K562 treated with DMSO at 1 percent for 24 hours (cell line): ENCODE measurements around the gene POM121L12. TPM values are rescaled to one million over a fixed set of nuclear protein-coding genes. Genes with fewer than 3 reads are reported as not detected.

Source experiments
- total RNA-seq: library from RNA; unstranded; fragments of 300-600 nt; gene quantifications from 2 replicates; pipeline ENCODE4 v1.2.3, GENCODE V29; 2022; ENCODE audit warnings: low read depth; ENCODE audit not compliant: insufficient read depth

The POM121L12 gene
- not detected in 2 replicates for total RNA-seq

DNA sequence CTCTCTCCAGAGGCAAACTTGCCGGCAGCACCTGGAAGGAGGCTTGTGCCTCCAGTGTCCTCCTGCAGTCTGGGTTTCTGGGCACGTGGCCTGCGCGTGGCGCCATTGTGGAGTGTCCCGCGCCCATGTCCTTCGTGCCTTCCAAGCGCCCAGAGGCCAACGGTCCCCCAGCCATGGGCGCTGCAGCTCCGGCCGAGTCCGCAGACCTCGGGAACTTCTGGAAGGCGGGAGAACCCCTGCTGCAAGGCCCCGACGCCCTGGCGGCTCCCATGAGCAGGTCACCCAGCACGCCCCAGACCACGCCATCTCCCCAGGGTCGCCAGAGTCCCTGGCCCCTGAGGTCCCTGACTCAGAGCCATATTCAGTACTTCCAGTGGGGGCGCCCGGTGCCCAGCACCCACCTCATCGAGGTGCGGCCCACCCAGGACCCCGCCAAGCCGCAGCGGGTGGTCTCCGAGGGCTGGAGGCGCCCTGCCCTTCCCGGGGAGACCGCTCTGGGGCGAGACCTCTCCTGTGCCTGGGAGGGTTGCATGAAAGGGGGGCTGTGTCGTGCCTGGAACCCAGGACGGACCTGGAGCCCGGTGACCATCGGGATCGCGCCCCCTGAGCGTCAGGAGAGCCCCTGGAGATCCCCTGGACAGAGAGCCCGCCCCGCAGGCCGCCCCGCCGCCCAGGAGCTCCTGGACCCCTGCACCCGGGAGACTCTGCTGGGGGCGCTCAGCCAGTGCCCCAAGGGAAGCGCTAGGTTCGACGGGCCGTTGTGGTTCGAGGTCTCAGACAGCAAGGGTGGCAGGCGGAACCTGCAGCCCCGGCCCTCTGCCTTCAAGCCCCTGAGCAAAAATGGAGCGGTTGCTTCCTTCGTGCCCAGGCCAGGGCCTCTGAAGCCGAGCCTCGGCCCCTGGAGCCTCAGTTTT is at the start of gene POM121L12:
TSS of gene POM121L12 (plus strand) at position 135 of the 914 bp plus-strand sequence. CDS start at position 174, 39 bp downstream.

